ENCODE data around the gene TENT4A. TPM values are rescaled to one million over a fixed set of nuclear protein-coding genes. Genes with fewer than 3 reads are reported as not detected.

The TENT4A gene
- total and polyA plus RNA-seq, 10 of the 15 experiments (the other 5 are each of a cell fraction or from before 2014, with no cell fraction given): 1.4 to 30.6 (median 12.5) TPM

DNA sequence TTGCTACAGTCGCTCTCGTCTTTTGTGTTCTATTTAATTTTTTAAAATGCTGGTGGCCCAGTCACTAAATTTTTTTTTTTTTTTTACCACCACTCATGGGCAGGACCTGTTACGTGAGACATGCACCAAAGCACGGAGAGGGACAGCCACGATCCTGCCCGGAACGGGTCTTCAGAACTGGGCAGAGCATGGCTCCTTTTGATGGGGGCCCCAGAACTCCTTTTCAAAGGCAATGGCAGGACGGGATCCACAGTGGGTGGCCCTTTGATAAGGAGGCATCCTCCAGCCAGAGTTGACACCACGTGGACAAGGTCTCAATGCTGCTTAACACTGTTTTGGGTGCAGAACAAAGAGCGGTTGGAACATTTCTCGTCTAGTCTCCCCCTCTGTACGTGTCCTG, 50.0 kb downstream of the TENT4A start:
- H3K36me3 ChIP-seq (ENCODE audit: control insufficient read depth in 2 of 2, insufficient read depth in 2 of 2, low read length in 1 of 2): no peaks in the 10 kb centered on the region; a peak in 2 of 4 replicates
- H3K27ac ChIP-seq (ENCODE audit: control insufficient read depth, insufficient read depth): no peak overlapping the region
- H3K4me1 ChIP-seq (ENCODE audit: control insufficient read depth, insufficient read depth, low read length): no peaks in the 10 kb centered on the region
- BruUV-seq (replicated peaks): no TSS peak
- DNase-seq (ENCODE audit: low read depth, low spot score) (no peak), ATAC-seq (no peak), FAIRE-seq (no peak)
- CTCF ChIA-PET: interaction anchor here (0.8 to 1.3 kb wide), 2 partner anchors 19 to 76 kb away, joined by 3 read pairs; no protein-coding TSS in a partner anchor
- no peak overlapping the region for H2AFZ ChIP-seq (ENCODE audit: control insufficient read depth, low read depth, low read length)
- SMC1A ChIA-PET (ENCODE audit: uncharacterized antibody, unreplicated experiment): no interaction called here
- H3K4me3 ChIP-seq: no peak overlapping the region
- TF ChIP-seq EP300 (IDR thresholded peaks at IDR 0.05; ENCODE audit: borderline replicate concordance in 1 of 2, control insufficient read depth in 1 of 2, low read depth in 2 of 2, low read length in 2 of 2): no peak
- TF ChIP-seq, protein P1, sequence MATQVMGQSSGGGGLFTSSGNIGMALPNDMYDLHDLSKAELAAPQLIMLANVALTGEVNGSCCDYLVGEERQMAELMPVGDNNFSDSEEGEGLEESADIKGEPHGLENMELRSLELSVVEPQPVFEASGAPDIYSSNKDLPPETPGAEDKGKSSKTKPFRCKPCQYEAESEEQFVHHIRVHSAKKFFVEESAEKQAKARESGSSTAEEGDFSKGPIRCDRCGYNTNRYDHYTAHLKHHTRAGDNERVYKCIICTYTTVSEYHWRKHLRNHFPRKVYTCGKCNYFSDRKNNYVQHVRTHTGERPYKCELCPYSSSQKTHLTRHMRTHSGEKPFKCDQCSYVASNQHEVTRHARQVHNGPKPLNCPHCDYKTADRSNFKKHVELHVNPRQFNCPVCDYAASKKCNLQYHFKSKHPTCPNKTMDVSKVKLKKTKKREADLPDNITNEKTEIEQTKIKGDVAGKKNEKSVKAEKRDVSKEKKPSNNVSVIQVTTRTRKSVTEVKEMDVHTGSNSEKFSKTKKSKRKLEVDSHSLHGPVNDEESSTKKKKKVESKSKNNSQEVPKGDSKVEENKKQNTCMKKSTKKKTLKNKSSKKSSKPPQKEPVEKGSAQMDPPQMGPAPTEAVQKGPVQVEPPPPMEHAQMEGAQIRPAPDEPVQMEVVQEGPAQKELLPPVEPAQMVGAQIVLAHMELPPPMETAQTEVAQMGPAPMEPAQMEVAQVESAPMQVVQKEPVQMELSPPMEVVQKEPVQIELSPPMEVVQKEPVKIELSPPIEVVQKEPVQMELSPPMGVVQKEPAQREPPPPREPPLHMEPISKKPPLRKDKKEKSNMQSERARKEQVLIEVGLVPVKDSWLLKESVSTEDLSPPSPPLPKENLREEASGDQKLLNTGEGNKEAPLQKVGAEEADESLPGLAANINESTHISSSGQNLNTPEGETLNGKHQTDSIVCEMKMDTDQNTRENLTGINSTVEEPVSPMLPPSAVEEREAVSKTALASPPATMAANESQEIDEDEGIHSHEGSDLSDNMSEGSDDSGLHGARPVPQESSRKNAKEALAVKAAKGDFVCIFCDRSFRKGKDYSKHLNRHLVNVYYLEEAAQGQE (IDR thresholded peaks at IDR 0.05; ENCODE audit: low read depth, low read length): no peak
- no peak for TF ChIP-seq NFYA (IDR thresholded peaks at IDR 0.05; ENCODE audit: borderline replicate concordance, low read depth, low read length)
- no peak for TF ChIP-seq MEF2B (IDR thresholded peaks at IDR 0.05; ENCODE audit: partially characterized antibody, poor library complexity, severe bottlenecking)
- no peak for TF ChIP-seq ESRRA (IDR thresholded peaks at IDR 0.05; ENCODE audit: low read length)
- TF ChIP-seq DPF2 (IDR thresholded peaks at IDR 0.05): no peak
- TF ChIP-seq CEBPB (IDR thresholded peaks at IDR 0.05; ENCODE audit: borderline replicate concordance in 1 of 2, low read depth in 2 of 2, low read length in 2 of 2): no peak
- no peak for TF ChIP-seq HCFC1 (IDR thresholded peaks at IDR 0.05; ENCODE audit: low read length)
- no peak for TF ChIP-seq MEF2A (IDR thresholded peaks at IDR 0.05; ENCODE audit: insufficient read depth, low read depth, low read length)
- no peak for TF ChIP-seq NR2F1 (conservative IDR thresholded peaks at IDR 0.05)
- no peak for TF ChIP-seq CREB1 (IDR thresholded peaks at IDR 0.05; ENCODE audit: low read depth)
- no peak for TF ChIP-seq CBX5 (IDR thresholded peaks at IDR 0.05; ENCODE audit: low read depth)
- no peak for TF ChIP-seq RB1 (IDR thresholded peaks at IDR 0.05; ENCODE audit: borderline replicate concordance)
- H3K27me3 ChIP-seq (replicated peaks in 1 of 2; ENCODE audit: control insufficient read depth in 2 of 2, insufficient read depth in 2 of 2, low read length in 1 of 2): no peaks in the 10 kb centered on the region
- WGBS (ENCODE audit: insufficient coverage, insufficient replicate concordance, low lambda C conversion rate, missing lambda C conversion rate): 95% methylated on average over 12 of the region's 12 CpGs
- in situ Hi-C loops (cut with MboI) (no loop called here), intact Hi-C loops (cut with micrococcal nuclease; ENCODE audit: unreplicated experiment) (loop anchor here (10.0 kb wide), 1 partner anchor 992 kb away; no protein-coding TSS in a partner anchor)
- RAD21 ChIA-PET (ENCODE audit: unreplicated experiment): no interaction called here
- no peak overlapping the region for H3K4me2 ChIP-seq (ENCODE audit: control insufficient read depth, insufficient read depth)
- no peaks in the 10 kb centered on the region for H3K9me3 ChIP-seq (replicated peaks; ENCODE audit: control insufficient read depth, insufficient read depth, low read length)
- no peaks in the 10 kb centered on the region for H3K79me2 ChIP-seq (ENCODE audit: control insufficient read depth, insufficient read depth, low read length)
- POLR2A ChIA-PET: no interaction called here
- H3K9ac ChIP-seq (ENCODE audit: control insufficient read depth, insufficient read depth, low read length): no peak overlapping the region
- H4K20me1 ChIP-seq (ENCODE audit: control insufficient read depth, insufficient read depth): no peaks in the 10 kb centered on the region
